Natural killer cell (primary cell): ENCODE results near the gene PRPF38B. TPM values are rescaled to one million over a fixed set of nuclear protein-coding genes. Genes with fewer than 3 reads are reported as not detected.

Experiments
- ATAC-seq, 3 donors: fragments of 150-1000 bp in 2 of 3; fragments of 200-7000 bp in 1 of 3; cut with Tn5 transposase; 1 replicate in 1 of 3; 2 replicates in 2 of 3; pipeline ENCODE4 v1.10.0; 2021; ENCODE audit warnings: mild to moderate bottlenecking in 2 of 3, moderate library complexity in 2 of 3
- DNase-seq, 2 donors: peaks; one replicate each; pipeline versions ENCODE4 v3.0.0 to v3.0.0-alpha.2; 2013 to 2021; ENCODE audit warnings: mixed read lengths in 1 of 2
- H3K27ac ChIP-seq: one replicate; pipeline ENCODE4 v1.5.1; 2013; ENCODE audit warnings: mild to moderate bottlenecking, low read length
- H3K27me3 ChIP-seq: one replicate; pipeline ENCODE4 v1.6.1; 2013; ENCODE audit warnings: low read length; ENCODE audit not compliant: control insufficient read depth, insufficient read depth
- H3K36me3 ChIP-seq: one replicate; pipeline ENCODE4 v1.6.1; 2013; ENCODE audit warnings: low read length; ENCODE audit not compliant: control insufficient read depth, insufficient read depth
- H3K4me1 ChIP-seq: one replicate; pipeline ENCODE4 v1.6.1; 2013; ENCODE audit warnings: low read length; ENCODE audit not compliant: control insufficient read depth, insufficient read depth
- H3K4me3 ChIP-seq: one replicate; pipeline ENCODE4 v1.5.1; 2013; ENCODE audit warnings: low read length
- H3K9me3 ChIP-seq: one replicate; pipeline ENCODE4 v1.6.1; 2013; ENCODE audit warnings: low read length; ENCODE audit not compliant: control insufficient read depth, insufficient read depth
- H3K27ac Mint-ChIP-seq, 2 donors: one replicate each; pipeline ENCODE4 v1.8.0; 2022; ENCODE audit warnings: mild to moderate bottlenecking in 2 of 2, mixed read lengths in 2 of 2, moderate library complexity in 1 of 2
- H3K27me3 Mint-ChIP-seq, 2 donors: one replicate each; pipeline ENCODE4 v1.8.0; 2022; ENCODE audit warnings: low read depth in 2 of 2, mixed read lengths in 2 of 2
- H3K36me3 Mint-ChIP-seq: one replicate; pipeline ENCODE4 v1.8.0; 2022; ENCODE audit warnings: mixed read lengths
- H3K4me1 Mint-ChIP-seq, 2 donors: one replicate each; pipeline ENCODE4 v1.8.0; 2022; ENCODE audit warnings: mixed read lengths in 2 of 2
- H3K4me3 Mint-ChIP-seq: one replicate; pipeline ENCODE4 v1.8.0; 2022; ENCODE audit warnings: mild to moderate bottlenecking, moderate library complexity, mixed read lengths
- H3K9me3 Mint-ChIP-seq, 2 donors: one replicate each; pipeline ENCODE4 v1.8.0; 2022; ENCODE audit warnings: mixed read lengths in 2 of 2
- WGBS: methylation state at CpG from one replicate; pipeline ENCODE4 v1.1.7; 2013; ENCODE audit warnings: missing lambda C conversion rate; ENCODE audit not compliant: insufficient coverage; 5-methylcytosine and 5-hydroxymethylcytosine counted together
- intact Hi-C: fragments of 100-400 bp; cut with micrococcal nuclease; formaldehyde crosslinking; loops from one replicate; pipeline ENCODE4 v1.14.2; 2022
- total RNA-seq, 4 donors: library from RNA; stranded (reverse); fragments of 120-200 nt in 1 of 4; gene quantifications; one replicate each; pipeline versions ENCODE4 v1.2.3 to v1.2.4, GENCODE V29; 2013 to 2022
- TF ChIP-seq, protein P1 (sequence below): fragments of 200-600 bp; IDR thresholded peaks from one replicate; pipeline ENCODE4 v1.8.0; 2022; ENCODE audit warnings: antibody characterized with exemption

Gene PRPF38B, protein sequence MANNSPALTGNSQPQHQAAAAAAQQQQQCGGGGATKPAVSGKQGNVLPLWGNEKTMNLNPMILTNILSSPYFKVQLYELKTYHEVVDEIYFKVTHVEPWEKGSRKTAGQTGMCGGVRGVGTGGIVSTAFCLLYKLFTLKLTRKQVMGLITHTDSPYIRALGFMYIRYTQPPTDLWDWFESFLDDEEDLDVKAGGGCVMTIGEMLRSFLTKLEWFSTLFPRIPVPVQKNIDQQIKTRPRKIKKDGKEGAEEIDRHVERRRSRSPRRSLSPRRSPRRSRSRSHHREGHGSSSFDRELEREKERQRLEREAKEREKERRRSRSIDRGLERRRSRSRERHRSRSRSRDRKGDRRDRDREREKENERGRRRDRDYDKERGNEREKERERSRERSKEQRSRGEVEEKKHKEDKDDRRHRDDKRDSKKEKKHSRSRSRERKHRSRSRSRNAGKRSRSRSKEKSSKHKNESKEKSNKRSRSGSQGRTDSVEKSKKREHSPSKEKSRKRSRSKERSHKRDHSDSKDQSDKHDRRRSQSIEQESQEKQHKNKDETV
- 100 to 1,000 TPM; 115 to 158 (median 156) TPM for total RNA-seq
- total RNA-seq (2013): 95.1 TPM

- H3K4me3 Mint-ChIP-seq: peak within 1 kb of the TSS; percentile 97
- H3K27me3 Mint-ChIP-seq: no peaks in the 10 kb centered on the region
- H3K4me1 Mint-ChIP-seq: peaks cover 47 to 53% of the 10 kb centered on the region in 2 donors
- peak; percentile 93 to 96 for DNase-seq
- peak within 1 kb of the TSS; percentile 99 for H3K27ac ChIP-seq
- under 1% methylated on average over 59 of the region's 59 CpGs for WGBS
- peak; percentile 82 to 93 (median 84) for ATAC-seq
- peaks cover 18% of the 10 kb centered on the region for H3K36me3 ChIP-seq
- peak within 1 kb of the TSS; percentile 98 to 100 for H3K27ac Mint-ChIP-seq
- no peaks in the 10 kb centered on the region for H3K9me3 Mint-ChIP-seq
- peaks cover 15% of the 10 kb centered on the region for H3K4me1 ChIP-seq
- intact Hi-C loops: loop anchor here (1.0 to 5.0 kb wide), 10 partner anchors 17 to 349 kb away; partner anchors contain the start of genes CLCC1, EEIG2 and HENMT1
- H3K9me3 ChIP-seq: no peaks in the 10 kb centered on the region
- H3K36me3 Mint-ChIP-seq: no peaks in the 10 kb centered on the region
- no peaks in the 10 kb centered on the region for H3K27me3 ChIP-seq
- peak within 1 kb of the TSS; percentile 86 for H3K4me3 ChIP-seq
- TF ChIP-seq, protein P1, sequence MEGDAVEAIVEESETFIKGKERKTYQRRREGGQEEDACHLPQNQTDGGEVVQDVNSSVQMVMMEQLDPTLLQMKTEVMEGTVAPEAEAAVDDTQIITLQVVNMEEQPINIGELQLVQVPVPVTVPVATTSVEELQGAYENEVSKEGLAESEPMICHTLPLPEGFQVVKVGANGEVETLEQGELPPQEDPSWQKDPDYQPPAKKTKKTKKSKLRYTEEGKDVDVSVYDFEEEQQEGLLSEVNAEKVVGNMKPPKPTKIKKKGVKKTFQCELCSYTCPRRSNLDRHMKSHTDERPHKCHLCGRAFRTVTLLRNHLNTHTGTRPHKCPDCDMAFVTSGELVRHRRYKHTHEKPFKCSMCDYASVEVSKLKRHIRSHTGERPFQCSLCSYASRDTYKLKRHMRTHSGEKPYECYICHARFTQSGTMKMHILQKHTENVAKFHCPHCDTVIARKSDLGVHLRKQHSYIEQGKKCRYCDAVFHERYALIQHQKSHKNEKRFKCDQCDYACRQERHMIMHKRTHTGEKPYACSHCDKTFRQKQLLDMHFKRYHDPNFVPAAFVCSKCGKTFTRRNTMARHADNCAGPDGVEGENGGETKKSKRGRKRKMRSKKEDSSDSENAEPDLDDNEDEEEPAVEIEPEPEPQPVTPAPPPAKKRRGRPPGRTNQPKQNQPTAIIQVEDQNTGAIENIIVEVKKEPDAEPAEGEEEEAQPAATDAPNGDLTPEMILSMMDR: no peak
Observed at GRCh38 chr1:108691942-108692723, at the start of gene PRPF38B. Gene PRPF38B (plus strand): TSS chr1:108692310. CDS start chr1:108692592, 282 bp downstream.

DNA sequence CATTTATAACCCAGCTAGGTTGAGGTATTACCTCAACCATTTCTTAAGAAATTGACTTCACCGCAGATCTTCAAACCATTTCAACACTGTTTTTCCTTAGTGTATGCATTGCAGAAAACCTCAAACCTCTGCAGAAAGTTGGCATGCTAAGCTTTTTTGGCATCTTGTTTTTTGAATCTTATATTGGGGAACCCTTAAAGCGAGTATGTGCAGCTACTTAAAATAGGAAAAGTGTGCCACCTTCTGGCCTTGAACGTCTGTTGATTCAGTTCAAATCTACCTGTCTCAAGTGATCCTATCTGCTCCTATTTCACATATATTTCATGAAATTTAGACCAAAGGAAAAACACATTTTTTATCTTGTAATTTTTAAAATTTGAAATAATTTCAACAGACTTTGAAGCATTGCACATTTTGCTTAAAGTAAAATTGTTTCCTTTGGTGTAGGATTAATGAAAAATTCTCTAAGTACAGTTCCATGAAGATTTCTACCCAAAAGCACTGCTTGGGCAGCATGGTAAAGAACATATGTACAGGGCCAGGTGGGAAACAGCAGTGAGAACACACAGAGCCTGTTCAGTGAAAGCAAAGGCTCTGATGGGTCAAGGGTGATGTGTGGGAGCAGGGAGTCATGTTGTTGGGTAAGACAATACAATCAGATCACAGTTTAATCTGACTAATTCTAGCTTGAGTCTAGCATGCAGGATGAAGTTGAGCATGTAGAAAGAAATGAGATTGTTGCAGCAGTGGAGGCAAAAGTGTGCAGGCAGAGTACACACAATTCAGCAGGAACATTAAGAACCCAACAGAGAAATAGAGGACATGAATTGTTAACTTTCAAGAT, 48.4 kb upstream of the PRPF38B start:
- peak in 1 of 2 donors; percentile 86 for DNase-seq
- H3K9me3 ChIP-seq: peaks cover 3% of the 10 kb centered on the region
- H3K27ac ChIP-seq: peak overlapping the region; percentile 96
- Mint-ChIP-seq H3K4me1 (peaks cover 78 to 79% of the 10 kb centered on the region in 2 donors), H3K27me3 (no peaks in the 10 kb centered on the region), H3K36me3 (peaks cover 8% of the 10 kb centered on the region), H3K4me3 (peak overlapping the region; percentile 57), H3K27ac (peak overlapping the region; percentile 98), H3K9me3 (no peaks in the 10 kb centered on the region)
- H3K4me3 ChIP-seq: no peak overlapping the region
- intact Hi-C loops: loop anchor here (1.0 to 10.0 kb wide), 2 partner anchors 131 to 439 kb away; partner anchors contain the start of gene SLC25A24
- peaks cover 3% of the 10 kb centered on the region for H3K36me3 ChIP-seq
- H3K4me1 ChIP-seq: peaks cover 72% of the 10 kb centered on the region
- TF ChIP-seq, protein P1: peak; percentile 69
- ATAC-seq: no peak
- 36% methylated on average over 3 of the region's 3 CpGs for WGBS
- no peaks in the 10 kb centered on the region for H3K27me3 ChIP-seq

- intact Hi-C loops: loop anchor here (1.0 to 10.0 kb wide), 2 partner anchors 8 to 440 kb away; partner anchors contain the start of gene SLC25A24
- Mint-ChIP-seq H3K36me3 (peaks cover 20% of the 10 kb centered on the region), H3K4me1 (peaks cover 75 to 76% of the 10 kb centered on the region in 2 donors), H3K27ac (peak overlapping the region; percentile 98), H3K4me3 (peak overlapping the region; percentile 85), H3K9me3 (no peaks in the 10 kb centered on the region), H3K27me3 (no peaks in the 10 kb centered on the region)
- no peak overlapping the region for H3K4me3 ChIP-seq
- TF ChIP-seq, protein P1: no peak
- H3K9me3 ChIP-seq: peaks cover 3% of the 10 kb centered on the region
- H3K36me3 ChIP-seq: peaks cover 16% of the 10 kb centered on the region
- no peaks in the 10 kb centered on the region for H3K27me3 ChIP-seq
- peak; percentile 44 to 78 for DNase-seq
- H3K4me1 ChIP-seq: peaks cover 69% of the 10 kb centered on the region
- ATAC-seq: peak; percentile 51 to 73 (median 59)
- WGBS: 5% methylated on average over 7 of the region's 7 CpGs
- H3K27ac ChIP-seq: peak overlapping the region; percentile 96
Observed at GRCh38 chr1:108644984-108645383, 47.1 kb upstream of the PRPF38B start.
